Activated naive CD8-positive, alpha-beta T cell treated with anti-CD3 and anti-CD28 coated beads for 36 hours (primary cell): Measurements from ENCODE around the gene SLC29A2. TPM values are rescaled to one million over a fixed set of nuclear protein-coding genes. Genes with fewer than 3 reads are reported as not detected.

Source experiments
- DNase-seq: peaks from one replicate; pipeline ENCODE4 v3.0.0; 2021
- H3K27ac Mint-ChIP-seq: one replicate; pipeline ENCODE4 v1.8.0; 2022; ENCODE audit warnings: mild to moderate bottlenecking, moderate library complexity, mixed read lengths
- H3K27me3 Mint-ChIP-seq: one replicate; pipeline ENCODE4 v1.8.0; 2022; ENCODE audit warnings: mild to moderate bottlenecking, mixed read lengths
- H3K36me3 Mint-ChIP-seq: one replicate; pipeline ENCODE4 v1.8.0; 2021; ENCODE audit warnings: mild to moderate bottlenecking, mixed read lengths
- H3K4me1 Mint-ChIP-seq: one replicate; pipeline ENCODE4 v1.8.0; 2021; ENCODE audit warnings: mixed read lengths
- H3K4me3 Mint-ChIP-seq: one replicate; pipeline ENCODE4 v1.8.0; 2022; ENCODE audit warnings: mild to moderate bottlenecking, moderate library complexity, mixed read lengths
- H3K9me3 Mint-ChIP-seq: one replicate; pipeline ENCODE4 v1.8.0; 2022; ENCODE audit warnings: mixed read lengths
- total RNA-seq, 2 experiments: library from RNA; stranded (reverse); gene quantifications; one replicate each; pipeline ENCODE4 v1.2.3, GENCODE V29; 2021

The SLC29A2 gene
- total RNA-seq, 2 experiments from 2014 or later: 8.1 to 9.0 TPM

- Mint-ChIP-seq H3K4me1 (peaks cover 27% of the 10 kb centered on the region), H3K9me3 (no peaks in the 10 kb centered on the region), H3K27me3 (no peaks in the 10 kb centered on the region), H3K27ac (peak overlapping the region; percentile 83), H3K4me3 (peak overlapping the region; percentile 78), H3K36me3 (peaks cover 2% of the 10 kb centered on the region)
- no peak for DNase-seq
Observed at GRCh38 chr11:66335531-66336233, 35.9 kb downstream of the SLC29A2 start.

- Mint-ChIP-seq H3K27me3 (no peaks in the 10 kb centered on the region), H3K4me3 (peak overlapping the region; percentile 78)
Observed at GRCh38 chr11:66334605-66335442, 36.7 kb downstream of the SLC29A2 start.

GRCh38 chr11:66333896-66334604, 37.5 kb downstream of the SLC29A2 start:
- no peak overlapping the region for H3K27ac Mint-ChIP-seq
- peaks cover 2% of the 10 kb centered on the region for H3K36me3 Mint-ChIP-seq
- H3K4me1 Mint-ChIP-seq: peaks cover 27% of the 10 kb centered on the region
- no peak for DNase-seq
- no peaks in the 10 kb centered on the region for H3K27me3 Mint-ChIP-seq
- H3K4me3 Mint-ChIP-seq: no peak overlapping the region
- H3K9me3 Mint-ChIP-seq: no peaks in the 10 kb centered on the region

More at GRCh38 chr11:66334605-66335442, 36.7 kb downstream of the SLC29A2 start:
- Mint-ChIP-seq H3K27ac (peak overlapping the region; percentile 56), H3K4me1 (peaks cover 27% of the 10 kb centered on the region), H3K9me3 (no peaks in the 10 kb centered on the region), H3K36me3 (peaks cover 2% of the 10 kb centered on the region)
- DNase-seq: no peak

GRCh38 chr11:66333220-66333877, 38.2 kb downstream of the SLC29A2 start:
- Mint-ChIP-seq H3K4me1 (peaks cover 31% of the 10 kb centered on the region), H3K36me3 (no peaks in the 10 kb centered on the region), H3K27me3 (no peaks in the 10 kb centered on the region), H3K9me3 (no peaks in the 10 kb centered on the region), H3K4me3 (no peak overlapping the region), H3K27ac (no peak overlapping the region)
- DNase-seq: no peak

- Mint-ChIP-seq H3K9me3 (no peaks in the 10 kb centered on the region), H3K4me3 (no peak overlapping the region), H3K36me3 (no peaks in the 10 kb centered on the region), H3K27me3 (no peaks in the 10 kb centered on the region), H3K4me1 (peaks cover 33% of the 10 kb centered on the region), H3K27ac (no peak overlapping the region)
- no peak for DNase-seq
Observed at GRCh38 chr11:66332371-66333219, 39.0 kb downstream of the SLC29A2 start.

- DNase-seq: no peak
- Mint-ChIP-seq H3K9me3 (no peaks in the 10 kb centered on the region), H3K4me1 (peaks cover 29% of the 10 kb centered on the region), H3K36me3 (no peaks in the 10 kb centered on the region), H3K27me3 (no peaks in the 10 kb centered on the region), H3K27ac (no peak overlapping the region), H3K4me3 (no peak overlapping the region)
Observed at GRCh38 chr11:66331542-66332370, 39.8 kb downstream of the SLC29A2 start.

- no peak for DNase-seq
- no peak overlapping the region for H3K27ac Mint-ChIP-seq
- H3K4me3 Mint-ChIP-seq: no peak overlapping the region
- H3K9me3 Mint-ChIP-seq: no peaks in the 10 kb centered on the region
- H3K36me3 Mint-ChIP-seq: no peaks in the 10 kb centered on the region
- H3K4me1 Mint-ChIP-seq: peaks cover 25% of the 10 kb centered on the region
- H3K27me3 Mint-ChIP-seq: no peaks in the 10 kb centered on the region
Observed at GRCh38 chr11:66330931-66331330, 40.6 kb downstream of the SLC29A2 start.

GRCh38 chr11:66329165-66329673, 42.3 kb downstream of the SLC29A2 start:
- no peaks in the 10 kb centered on the region for H3K36me3 Mint-ChIP-seq
- peaks cover 26% of the 10 kb centered on the region for H3K4me1 Mint-ChIP-seq
- H3K9me3 Mint-ChIP-seq: no peaks in the 10 kb centered on the region
- no peaks in the 10 kb centered on the region for H3K27me3 Mint-ChIP-seq
- H3K4me3 Mint-ChIP-seq: no peak overlapping the region
- H3K27ac Mint-ChIP-seq: no peak overlapping the region
- DNase-seq: no peak

GRCh38 chr11:66328302-66329144, 43.0 kb downstream of the SLC29A2 start:
- no peaks in the 10 kb centered on the region for H3K36me3 Mint-ChIP-seq
- H3K9me3 Mint-ChIP-seq: no peaks in the 10 kb centered on the region
- peak overlapping the region; percentile 62 for H3K4me3 Mint-ChIP-seq
- DNase-seq: peak; percentile 85
- H3K27me3 Mint-ChIP-seq: no peaks in the 10 kb centered on the region
- peak overlapping the region; percentile 26 for H3K27ac Mint-ChIP-seq
- peaks cover 26% of the 10 kb centered on the region for H3K4me1 Mint-ChIP-seq

GRCh38 chr11:66328031-66328301, 43.6 kb downstream of the SLC29A2 start:
- Mint-ChIP-seq H3K27ac (peak overlapping the region; percentile 26), H3K36me3 (no peaks in the 10 kb centered on the region), H3K9me3 (no peaks in the 10 kb centered on the region), H3K4me3 (no peak overlapping the region), H3K27me3 (no peaks in the 10 kb centered on the region), H3K4me1 (peaks cover 26% of the 10 kb centered on the region)
- DNase-seq: no peak

- H3K4me1 Mint-ChIP-seq: peaks cover 29% of the 10 kb centered on the region
- DNase-seq: no peak
Observed at GRCh38 chr11:66327171-66328030, 44.2 kb downstream of the SLC29A2 start.

More at GRCh38 chr11:66327171-66328030, 44.2 kb downstream of the SLC29A2 start:
- Mint-ChIP-seq H3K27me3 (no peaks in the 10 kb centered on the region), H3K4me3 (no peak overlapping the region), H3K9me3 (no peaks in the 10 kb centered on the region), H3K36me3 (no peaks in the 10 kb centered on the region), H3K27ac (peak overlapping the region; percentile 26)
